ENCODE data around the gene DNAJB2. TPM values are rescaled to one million over a fixed set of nuclear protein-coding genes. Genes with fewer than 3 reads are reported as not detected.

DNAJB2 gene
- total RNA-seq, 2 donors from 2014 or later: 155 to 163 TPM

GRCh38 chr2:219248845-219249202, 30.3 kb upstream of the DNAJB2 start:
- Histone ChIP-seq H3K9me3 (no peaks in the 10 kb centered on the region), H3K27ac (peak overlapping the region; percentile 86 to 94), H3K36me3 (no peaks in the 10 kb centered on the region), H3K4me3 (no peak overlapping the region), H3K4me1 (replicated peaks) (peaks cover 29% of the 10 kb centered on the region), H3K27me3 (replicated peaks; ENCODE audit: insufficient read depth) (no peaks in the 10 kb centered on the region)
- DNase-seq (ENCODE audit: low spot score): no peak
- TF ChIP-seq POLR2A (IDR thresholded peaks at IDR 0.05) (no peak), POLR2AphosphoS5 (IDR thresholded peaks at IDR 0.05) (no peak), CTCF (IDR thresholded peaks at IDR 0.05) (no peak)
- intact Hi-C loops (cut with DNase I): no loop called here
- 40% methylated on average over 2 of the region's 2 CpGs for WGBS

GRCh38 chr2:219249203-219249980, 29.8 kb upstream of the DNAJB2 start:
- H3K9me3 ChIP-seq: no peaks in the 10 kb centered on the region
- DNase-seq (ENCODE audit: low spot score): peak; percentile 95
- WGBS: 13% methylated on average over 7 of the region's 7 CpGs
- no peaks in the 10 kb centered on the region for H3K36me3 ChIP-seq
- intact Hi-C loops (cut with DNase I): no loop called here
- no peaks in the 10 kb centered on the region for H3K27me3 ChIP-seq (replicated peaks; ENCODE audit: insufficient read depth)
- H3K4me1 ChIP-seq (replicated peaks): peaks cover 29% of the 10 kb centered on the region
- no peak overlapping the region for H3K4me3 ChIP-seq
- peak overlapping the region; percentile 86 to 94 for H3K27ac ChIP-seq
- TF ChIP-seq POLR2AphosphoS5 (IDR thresholded peaks at IDR 0.05): peak; percentile 94
- peak; percentile 58 for TF ChIP-seq POLR2A (IDR thresholded peaks at IDR 0.05)
- TF ChIP-seq CTCF (IDR thresholded peaks at IDR 0.05): no peak

- Histone ChIP-seq H3K4me3 (no peak overlapping the region), H3K4me1 (replicated peaks) (peaks cover 29% of the 10 kb centered on the region), H3K9me3 (no peaks in the 10 kb centered on the region), H3K36me3 (no peaks in the 10 kb centered on the region), H3K27ac (peak overlapping the region; percentile 86 to 94), H3K27me3 (replicated peaks; ENCODE audit: insufficient read depth) (no peaks in the 10 kb centered on the region)
- no peak for TF ChIP-seq POLR2A (IDR thresholded peaks at IDR 0.05)
- no peak for TF ChIP-seq CTCF (IDR thresholded peaks at IDR 0.05)
- TF ChIP-seq POLR2AphosphoS5 (IDR thresholded peaks at IDR 0.05): no peak
- no peak for DNase-seq (ENCODE audit: low spot score)
- WGBS: 60% methylated on average over 22 of the region's 22 CpGs
- intact Hi-C loops (cut with DNase I): no loop called here
Measured at GRCh38 chr2:219250049-219250781, 29.0 kb upstream of the DNAJB2 start.

GRCh38 chr2:219251656-219252055, 27.5 kb upstream of the DNAJB2 start:
- no peak for DNase-seq (ENCODE audit: low spot score)
- intact Hi-C loops (cut with DNase I): no loop called here
- H3K4me1 ChIP-seq (replicated peaks): peaks cover 29% of the 10 kb centered on the region
- H3K27me3 ChIP-seq (replicated peaks; ENCODE audit: insufficient read depth): no peaks in the 10 kb centered on the region
- no peak overlapping the region for H3K4me3 ChIP-seq
- peak overlapping the region; percentile 86 to 94 for H3K27ac ChIP-seq
- no peaks in the 10 kb centered on the region for H3K9me3 ChIP-seq
- no peaks in the 10 kb centered on the region for H3K36me3 ChIP-seq
- 82% methylated on average over 6 of the region's 6 CpGs for WGBS
- TF ChIP-seq CTCF (IDR thresholded peaks at IDR 0.05): no peak
- TF ChIP-seq POLR2A (IDR thresholded peaks at IDR 0.05): no peak
- TF ChIP-seq POLR2AphosphoS5 (IDR thresholded peaks at IDR 0.05): no peak

All from prostate gland (tissue), 2 donors.